ENCODE measurements around the gene DOCK11.

DNA sequence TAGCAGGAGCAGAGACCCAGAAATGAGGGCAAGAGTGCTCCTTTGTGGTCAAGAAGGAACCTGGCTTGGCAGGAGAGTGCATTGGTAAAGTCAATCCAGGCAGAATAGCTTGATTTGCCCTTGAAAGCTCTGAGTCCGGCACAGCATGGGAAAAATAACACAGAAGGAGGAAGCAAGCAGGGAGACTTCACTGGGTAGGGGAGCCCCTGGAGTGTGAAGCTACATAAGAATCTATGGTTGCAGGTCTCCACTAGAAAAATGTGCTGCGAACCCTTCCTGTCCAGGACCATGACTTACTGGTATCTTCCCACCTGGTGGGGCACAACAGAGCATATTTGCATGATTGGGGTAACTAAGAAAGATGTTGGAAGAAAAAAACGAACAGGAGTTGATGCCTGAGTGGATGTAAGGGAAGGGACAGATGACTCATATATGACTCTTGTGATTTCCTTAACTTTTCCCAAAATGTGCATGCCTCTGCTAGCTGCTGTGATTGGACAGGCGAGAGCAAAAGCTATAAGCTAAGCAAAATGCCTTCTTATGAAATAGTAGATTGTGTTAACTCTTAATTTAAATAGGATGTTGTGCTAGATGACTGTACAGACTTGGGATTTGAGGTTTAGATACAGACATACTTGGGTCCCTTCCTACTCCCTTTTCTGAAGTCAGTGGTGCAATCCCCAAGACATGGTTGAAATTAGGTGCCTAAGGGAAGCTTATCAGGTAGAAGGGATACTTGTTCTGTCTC lies 235.1 kb downstream of the DOCK11 start:
- TF ChIP-seq, protein P1, sequence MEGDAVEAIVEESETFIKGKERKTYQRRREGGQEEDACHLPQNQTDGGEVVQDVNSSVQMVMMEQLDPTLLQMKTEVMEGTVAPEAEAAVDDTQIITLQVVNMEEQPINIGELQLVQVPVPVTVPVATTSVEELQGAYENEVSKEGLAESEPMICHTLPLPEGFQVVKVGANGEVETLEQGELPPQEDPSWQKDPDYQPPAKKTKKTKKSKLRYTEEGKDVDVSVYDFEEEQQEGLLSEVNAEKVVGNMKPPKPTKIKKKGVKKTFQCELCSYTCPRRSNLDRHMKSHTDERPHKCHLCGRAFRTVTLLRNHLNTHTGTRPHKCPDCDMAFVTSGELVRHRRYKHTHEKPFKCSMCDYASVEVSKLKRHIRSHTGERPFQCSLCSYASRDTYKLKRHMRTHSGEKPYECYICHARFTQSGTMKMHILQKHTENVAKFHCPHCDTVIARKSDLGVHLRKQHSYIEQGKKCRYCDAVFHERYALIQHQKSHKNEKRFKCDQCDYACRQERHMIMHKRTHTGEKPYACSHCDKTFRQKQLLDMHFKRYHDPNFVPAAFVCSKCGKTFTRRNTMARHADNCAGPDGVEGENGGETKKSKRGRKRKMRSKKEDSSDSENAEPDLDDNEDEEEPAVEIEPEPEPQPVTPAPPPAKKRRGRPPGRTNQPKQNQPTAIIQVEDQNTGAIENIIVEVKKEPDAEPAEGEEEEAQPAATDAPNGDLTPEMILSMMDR (IDR thresholded peaks at IDR 0.05), result no peak
- no peak for TF ChIP-seq POLR2AphosphoS5 (IDR thresholded peaks at IDR 0.05; ENCODE audit: low read depth, low read length)
- TF ChIP-seq TEAD4 (IDR thresholded peaks at IDR 0.05; ENCODE audit: borderline replicate concordance, insufficient read depth), result no peak
- no peak for TF ChIP-seq RAD21 (IDR thresholded peaks at IDR 0.05; ENCODE audit: low read length)
- TF ChIP-seq TAF1 (IDR thresholded peaks at IDR 0.05; ENCODE audit: borderline replicate concordance, low read depth, low read length), result no peak
- TF ChIP-seq EP300 (IDR thresholded peaks at IDR 0.05; ENCODE audit: borderline replicate concordance in 1 of 2, low read depth in 1 of 2, low read length in 1 of 2), result no peak
- no peak for TF ChIP-seq SMC3 (IDR thresholded peaks at IDR 0.05; ENCODE audit: low read depth, low read length)
- TF ChIP-seq, protein P2, sequence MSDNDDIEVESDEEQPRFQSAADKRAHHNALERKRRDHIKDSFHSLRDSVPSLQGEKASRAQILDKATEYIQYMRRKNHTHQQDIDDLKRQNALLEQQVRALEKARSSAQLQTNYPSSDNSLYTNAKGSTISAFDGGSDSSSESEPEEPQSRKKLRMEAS (IDR thresholded peaks at IDR 0.05; ENCODE audit: low read depth), result no peak
- no peak for TF ChIP-seq FOXM1 (IDR thresholded peaks at IDR 0.05; ENCODE audit: low read depth)
